K562 (cell line): ENCODE measurements around the gene DGCR2. TPM values are rescaled to one million over a fixed set of nuclear protein-coding genes. Genes with fewer than 3 reads are reported as not detected.

Experiments used
- BMI1 ChIP-seq: fragments of 150-350 bp; IDR thresholded peaks from 2 replicates; pipeline ENCODE4 v1.6.1; 2014; ENCODE audit warnings: low read length
- CEBPG ChIP-seq, 3 experiments: fragments of 200-800 bp in 1 of 3; sonication (Bioruptor generic) in 1 of 3; sonication (generic) in 1 of 3; formaldehyde crosslinking in 1 of 3; IDR thresholded peaks in 2 of 3; conservative IDR thresholded peaks in 1 of 3; 2 replicates each; pipeline versions ENCODE4 v1.6.1 to v1.8.0; 2016 to 2022; ENCODE audit warnings: missing compliant biosample characterization in 2 of 3, missing genetic modification characterization in 2 of 3, mild to moderate bottlenecking in 1 of 3, missing genetic modification reagents in 1 of 3
- CREBBP ChIP-seq: IDR thresholded peaks from one replicate; pipeline ENCODE4 v1.6.1; 2012; ENCODE audit warnings: low read depth, mild to moderate bottlenecking, control low read depth, inconsistent platforms, low read length
- CXXC5 ChIP-seq: fragments of 250-450 bp; sonication (Bioruptor Pico); IDR thresholded peaks from 2 replicates; pipeline ENCODE4 v1.8.0; 2022; ENCODE audit warnings: inconsistent platforms, mild to moderate bottlenecking, moderate library complexity
- GABPA ChIP-seq: fragments of 200-800 bp; sonication (Bioruptor generic); conservative IDR thresholded peaks from 2 replicates; pipeline ENCODE4 v1.6.1; 2016; ENCODE audit warnings: low read depth, missing genetic modification characterization, missing compliant biosample characterization
- GATA2 ChIP-seq: sonication (generic); formaldehyde crosslinking; IDR thresholded peaks from 2 replicates; pipeline ENCODE4 v1.4.0; 2020; ENCODE audit warnings: mild to moderate bottlenecking, missing genetic modification reagents
- GTF2A2 ChIP-seq: IDR thresholded peaks from 2 replicates; pipeline ENCODE4 v1.6.1; 2016; ENCODE audit warnings: mild to moderate bottlenecking, missing genetic modification characterization, missing compliant biosample characterization
- HDAC6 ChIP-seq: IDR thresholded peaks from 2 replicates; pipeline ENCODE4 v1.6.1; 2012; ENCODE audit warnings: low read depth, mild to moderate bottlenecking, control low read depth, inconsistent platforms, low read length, moderate library complexity
- NCOA6 ChIP-seq: fragments of 450-650 bp; IDR thresholded peaks from 2 replicates; pipeline ENCODE4 v1.6.1; 2017; ENCODE audit warnings: mild to moderate bottlenecking
- PHB ChIP-seq: fragments of 250-450 bp; sonication (Bioruptor Pico); IDR thresholded peaks from 2 replicates; pipeline ENCODE4 v1.5.0; 2021
- POLR2A ChIP-seq: fragments of 450-650 bp; conservative IDR thresholded peaks from 2 replicates; pipeline ENCODE4 v1.6.1; 2016
- POLR2AphosphoS2 ChIP-seq: IDR thresholded peaks from 2 replicates; pipeline ENCODE4 v1.6.1; 2012; ENCODE audit warnings: low read length, improper control_type of control experiment
- POLR2G ChIP-seq: fragments of 200-400 bp; formaldehyde crosslinking; IDR thresholded peaks from 2 replicates; pipeline ENCODE4 v1.6.1; 2017; ENCODE audit warnings: low read depth, mild to moderate bottlenecking, antibody characterized with exemption, low read length, moderate library complexity
- SREBF1 ChIP-seq: fragments of 150-350 bp; IDR thresholded peaks from 2 replicates; pipeline ENCODE4 v1.6.1; 2014; ENCODE audit warnings: antibody characterized with exemption, low read depth, low read length, borderline replicate concordance
- ZC3H4 ChIP-seq: sonication (generic); formaldehyde crosslinking; IDR thresholded peaks from 2 replicates; pipeline ENCODE4 v1.9.0; 2021; ENCODE audit warnings: missing genetic modification reagents, borderline replicate concordance
- ZNF445 ChIP-seq: fragments of 250-450 bp; sonication (Bioruptor Pico); IDR thresholded peaks from 2 replicates; pipeline ENCODE4 v1.4.0; 2020; ENCODE audit warnings: low read depth, mild to moderate bottlenecking, moderate library complexity
- ZNF551 ChIP-seq: fragments of 250-450 bp; sonication (Bioruptor Pico); IDR thresholded peaks from 2 replicates; pipeline ENCODE4 v1.5.0; 2021; ENCODE audit warnings: mild to moderate bottlenecking, moderate library complexity
- polyA plus RNA-seq, 8 experiments: library from polyadenylated mRNA; depleted of rRNA in 4 of 8; stranded (reverse) in 5 of 8; unstranded in 3 of 8; fragments of >200 nt; fragmentation: Nextera tagmentation in 2 of 8; fragmentation: Illumina TruSeq in 1 of 8; extraction: Ambion mirVana in 2 of 8; extraction: Trizol in 1 of 8; gene quantifications; 2 replicates each; pipeline versions ENCODE4 v1.2.1 to v1.2.3, GENCODE V29; 2011 to 2014; ENCODE audit warnings: inconsistent platforms in 1 of 8, missing spikeins in 1 of 8
- total RNA-seq, 7 experiments: library from RNA; depleted of rRNA in 6 of 7; stranded (reverse); fragments of >200 nt in 6 of 7; fragmentation: Illumina TruSeq in 2 of 7; extraction: Trizol in 2 of 7; gene quantifications; 2 replicates each; pipeline versions ENCODE4 v1.2.1 to v1.2.3, GENCODE V29; 2011 to 2021; ENCODE audit warnings: low replicate concordance in 1 of 7
- TF ChIP-seq, protein P1 (sequence below), 2 experiments: fragments of 250-450 bp in 1 of 2; fragments of 450-650 bp in 1 of 2; sonication (Bioruptor Pico) in 1 of 2; IDR thresholded peaks; 2 replicates each; pipeline versions ENCODE4 v1.6.1 to v1.8.0; 2016 to 2021; ENCODE audit warnings: mild to moderate bottlenecking in 2 of 2, moderate library complexity in 2 of 2, missing compliant biosample characterization in 1 of 2, missing genetic modification characterization in 1 of 2
- TF ChIP-seq, protein P2 (sequence below): fragments of 250-450 bp; sonication (Bioruptor Pico); IDR thresholded peaks from 2 replicates; pipeline ENCODE4 v1.8.0; 2021; ENCODE audit warnings: moderate library complexity, mild to moderate bottlenecking, inconsistent platforms

DGCR2 gene
- total and polyA plus RNA-seq, 9 of the 15 experiments (the other 6 are each of a cell fraction or from before 2014, with no cell fraction given) = 0.69 to 101 (median 56.4) TPM

DNA sequence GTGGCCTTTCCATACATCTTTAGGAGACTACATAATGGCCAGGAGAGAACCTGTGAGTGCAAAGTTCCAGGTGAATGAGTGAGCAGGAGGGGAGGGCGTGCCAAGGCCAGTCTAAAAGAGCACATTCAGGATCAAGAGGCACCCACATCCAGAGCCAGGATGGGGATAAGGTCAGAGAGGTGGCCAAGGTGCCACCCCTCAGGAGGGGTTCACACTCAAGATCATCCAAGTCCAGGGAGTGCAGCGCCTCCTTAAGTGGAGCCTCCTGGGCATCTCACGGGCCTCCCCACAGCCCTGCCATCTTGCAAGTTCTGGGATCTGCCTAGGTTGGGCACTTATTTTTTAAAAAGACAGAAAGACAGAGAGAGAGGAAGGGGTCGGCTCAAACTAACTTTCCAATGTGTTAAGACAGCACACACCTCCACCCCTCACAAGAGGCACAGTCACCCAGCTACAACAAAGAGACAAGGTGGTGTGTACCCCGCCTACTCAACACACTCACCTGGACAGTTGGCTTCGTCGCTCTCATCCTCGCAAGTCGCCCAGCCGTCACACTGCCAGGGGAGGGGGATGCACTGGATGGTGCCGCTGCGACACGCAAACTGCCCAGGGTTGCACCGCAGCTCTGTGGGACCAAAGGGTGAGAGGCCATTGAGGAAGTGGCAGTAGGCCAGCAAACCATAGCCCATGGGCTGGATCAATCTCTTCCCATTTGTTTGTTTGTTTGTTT is 33.2 kb downstream of the DGCR2 start (continued):
- TF ChIP-seq POLR2AphosphoS2 = peak; percentile 76
- no peak for TF ChIP-seq GTF2A2
- TF ChIP-seq ZC3H4 (CRISPR knock-in tag) = 0 out of 2 replicates have a peak, but pooled peaks have one; percentile 77
- 0 out of 2 replicates have a peak, but pooled peaks have one; percentile 28 for TF ChIP-seq POLR2A
- TF ChIP-seq NCOA6 = no peak
- TF ChIP-seq BMI1 = no peak
- TF ChIP-seq, protein P1, sequence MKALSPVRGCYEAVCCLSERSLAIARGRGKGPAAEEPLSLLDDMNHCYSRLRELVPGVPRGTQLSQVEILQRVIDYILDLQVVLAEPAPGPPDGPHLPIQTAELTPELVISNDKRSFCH (CRISPR knock-in tag; IDR thresholded peaks at IDR 0.05) = no peak
- TF ChIP-seq, protein P1 (tag; IDR thresholded peaks at IDR 0.05) = 0 out of 2 replicates have a peak, but pooled peaks have one; percentile 35
- no peak for TF ChIP-seq GABPA (tag)
- TF ChIP-seq, protein P2, sequence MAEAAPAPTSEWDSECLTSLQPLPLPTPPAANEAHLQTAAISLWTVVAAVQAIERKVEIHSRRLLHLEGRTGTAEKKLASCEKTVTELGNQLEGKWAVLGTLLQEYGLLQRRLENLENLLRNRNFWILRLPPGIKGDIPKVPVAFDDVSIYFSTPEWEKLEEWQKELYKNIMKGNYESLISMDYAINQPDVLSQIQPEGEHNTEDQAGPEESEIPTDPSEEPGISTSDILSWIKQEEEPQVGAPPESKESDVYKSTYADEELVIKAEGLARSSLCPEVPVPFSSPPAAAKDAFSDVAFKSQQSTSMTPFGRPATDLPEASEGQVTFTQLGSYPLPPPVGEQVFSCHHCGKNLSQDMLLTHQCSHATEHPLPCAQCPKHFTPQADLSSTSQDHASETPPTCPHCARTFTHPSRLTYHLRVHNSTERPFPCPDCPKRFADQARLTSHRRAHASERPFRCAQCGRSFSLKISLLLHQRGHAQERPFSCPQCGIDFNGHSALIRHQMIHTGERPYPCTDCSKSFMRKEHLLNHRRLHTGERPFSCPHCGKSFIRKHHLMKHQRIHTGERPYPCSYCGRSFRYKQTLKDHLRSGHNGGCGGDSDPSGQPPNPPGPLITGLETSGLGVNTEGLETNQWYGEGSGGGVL (CRISPR knock-in tag) = no peak
- no peak for TF ChIP-seq CREBBP
- TF ChIP-seq ZNF445 = no peak
- TF ChIP-seq GATA2 (CRISPR knock-in tag) = no peak
- TF ChIP-seq ZNF551 (CRISPR knock-in tag) = no peak
- TF ChIP-seq PHB (CRISPR knock-in tag) = 0 out of 2 replicates have a peak, but pooled peaks have one; percentile 47
- TF ChIP-seq CXXC5 (CRISPR knock-in tag) = no peak
- TF ChIP-seq SREBF1 = no peak
- TF ChIP-seq HDAC6 = no peak
- no peak; the same call in 1 of the 2 replicates for TF ChIP-seq CEBPG (CRISPR knock-in tag; IDR thresholded peaks at IDR 0.05)
- no peak for TF ChIP-seq CEBPG (tag; conservative IDR thresholded peaks at IDR 0.05 in 1 of 2, IDR thresholded peaks at IDR 0.05 in 1 of 2)
- TF ChIP-seq POLR2G = peak; percentile 62; the same call in 1 of the 2 replicates
